Mesothelial cell of epicardium (in vitro differentiated cells): ENCODE results near the gene PLCB4. TPM values are rescaled to one million over a fixed set of nuclear protein-coding genes. Genes with fewer than 3 reads are reported as not detected.

Experiments used
- DNase-seq, 2 experiments: peaks; one replicate each; pipeline ENCODE4 v3.0.0; 2021; ENCODE audit warnings: low spot score in 2 of 2; ENCODE audit not compliant: unreplicated experiment in 2 of 2
- H3K27ac Mint-ChIP-seq: 2 replicates; pipeline ENCODE4 v1.8.0; 2021; ENCODE audit warnings: mixed read lengths
- H3K27me3 Mint-ChIP-seq: 2 replicates; pipeline ENCODE4 v1.8.0; 2021; ENCODE audit warnings: low read depth, mixed read lengths
- H3K36me3 Mint-ChIP-seq: 2 replicates; pipeline ENCODE4 v1.8.0; 2021; ENCODE audit warnings: mixed read lengths
- H3K4me1 Mint-ChIP-seq: 2 replicates; pipeline ENCODE4 v1.8.0; 2021; ENCODE audit warnings: mixed read lengths
- H3K4me3 Mint-ChIP-seq: 2 replicates; pipeline ENCODE4 v1.8.0; 2021; ENCODE audit warnings: mild to moderate bottlenecking, moderate library complexity, mixed read lengths
- H3K9me3 Mint-ChIP-seq: 2 replicates; pipeline ENCODE4 v1.8.0; 2021; ENCODE audit warnings: mixed read lengths
- CTCF ChIP-seq: fragments of 200-600 bp; sonication (generic); IDR thresholded peaks from one replicate; pipeline ENCODE4 v1.5.0; 2021; ENCODE audit warnings: antibody characterized with exemption; ENCODE audit not compliant: unreplicated experiment
- total RNA-seq: library from RNA; stranded (reverse); gene quantifications from 3 replicates; pipeline ENCODE4 v1.2.1, GENCODE V29; 2021

The PLCB4 gene
- total RNA-seq, 1 donor from 2014 or later: 14.0 TPM

DNA sequence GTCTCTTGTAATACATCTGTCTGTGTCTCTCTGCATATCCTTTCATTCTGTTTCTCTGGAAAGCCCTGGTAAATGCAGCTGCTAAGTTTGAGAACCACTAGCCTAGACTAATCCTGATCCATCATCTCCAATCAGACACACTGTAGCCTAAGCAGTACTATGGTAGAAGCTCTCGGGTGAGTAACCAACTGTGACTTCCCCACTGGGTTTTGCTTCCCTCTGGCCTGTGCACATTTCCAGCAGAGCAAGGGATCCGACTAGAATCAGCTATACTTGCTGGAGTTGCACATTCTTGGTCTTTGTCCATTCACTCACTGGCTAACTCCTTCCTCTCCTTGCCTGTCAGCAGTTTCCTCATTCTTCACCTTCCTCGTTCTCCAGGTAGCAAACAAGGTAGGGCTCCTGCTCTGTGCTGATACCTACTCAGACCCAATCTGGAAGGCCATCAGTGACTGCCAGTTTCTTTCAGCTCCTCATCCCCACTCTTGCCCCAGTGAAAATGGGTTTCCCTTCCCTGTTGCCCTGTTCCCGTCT, 184.2 kb downstream of the PLCB4 start:
- Mint-ChIP-seq H3K4me1 (no peaks in the 10 kb centered on the region), H3K9me3 (no peaks in the 10 kb centered on the region), H3K4me3 (no peak overlapping the region), H3K36me3 (no peaks in the 10 kb centered on the region), H3K27ac (no peak overlapping the region), H3K27me3 (no peaks in the 10 kb centered on the region)
- no peak for TF ChIP-seq CTCF
- no peak for DNase-seq

DNA sequence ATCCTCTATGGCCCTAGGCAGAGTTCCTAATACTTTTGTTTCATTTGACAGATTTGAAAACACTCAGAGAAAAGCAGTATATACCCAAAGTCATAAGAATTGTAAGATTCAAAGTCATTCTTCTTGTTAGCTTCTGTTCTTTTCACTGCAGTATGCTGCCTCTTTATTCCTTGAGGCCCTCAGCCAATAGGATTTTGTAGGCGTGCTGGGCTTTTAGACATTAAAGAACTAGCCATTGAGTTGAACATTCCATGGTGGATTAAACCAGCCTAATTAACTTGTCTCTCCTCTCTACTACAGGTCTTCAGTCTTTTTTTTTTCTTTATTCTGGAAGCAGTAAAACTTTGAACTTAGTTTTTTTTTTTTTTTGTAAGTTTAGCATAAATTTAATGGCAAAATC, 186.3 kb downstream of the PLCB4 start:
- H3K9me3 Mint-ChIP-seq: no peaks in the 10 kb centered on the region
- no peak overlapping the region for H3K27ac Mint-ChIP-seq

DNA sequence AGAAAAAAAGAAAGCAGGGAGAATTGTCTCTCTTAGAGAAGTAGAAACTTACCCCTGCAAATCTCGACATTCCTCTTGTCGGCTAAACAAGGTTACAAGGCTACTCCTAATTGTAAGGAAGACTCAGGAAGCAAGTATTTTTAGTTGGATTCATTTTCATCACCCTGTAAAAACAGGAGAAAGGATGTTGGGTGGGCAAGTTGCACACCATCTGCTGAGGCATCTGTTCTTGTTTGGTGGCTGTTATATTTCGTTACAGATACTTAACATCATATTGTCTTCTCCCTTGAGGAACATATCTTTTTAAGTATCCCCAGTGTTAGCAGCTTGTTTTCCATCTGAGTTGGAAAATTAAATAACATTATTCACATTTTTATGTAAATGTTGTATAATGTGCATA, 187.5 kb downstream of the PLCB4 start:
- Mint-ChIP-seq H3K4me1 (no peaks in the 10 kb centered on the region), H3K36me3 (no peaks in the 10 kb centered on the region), H3K27ac (no peak overlapping the region), H3K27me3 (no peaks in the 10 kb centered on the region), H3K9me3 (no peaks in the 10 kb centered on the region), H3K4me3 (no peak overlapping the region)
- no peak for TF ChIP-seq CTCF
- DNase-seq: no peak

More for the DNA sequence above, 186.3 kb downstream of the PLCB4 start:
- Mint-ChIP-seq H3K36me3 (no peaks in the 10 kb centered on the region), H3K27me3 (no peaks in the 10 kb centered on the region), H3K4me1 (no peaks in the 10 kb centered on the region), H3K4me3 (no peak overlapping the region)
- no peak for TF ChIP-seq CTCF
- no peak for DNase-seq

GRCh38 chr20:9258901-9259300, 190.0 kb downstream of the PLCB4 start:
- Mint-ChIP-seq H3K27me3 (no peaks in the 10 kb centered on the region), H3K9me3 (no peaks in the 10 kb centered on the region), H3K27ac (no peak overlapping the region), H3K36me3 (no peaks in the 10 kb centered on the region), H3K4me3 (no peak overlapping the region), H3K4me1 (peaks cover 13% of the 10 kb centered on the region)
- no peak for TF ChIP-seq CTCF
- no peak for DNase-seq

DNA sequence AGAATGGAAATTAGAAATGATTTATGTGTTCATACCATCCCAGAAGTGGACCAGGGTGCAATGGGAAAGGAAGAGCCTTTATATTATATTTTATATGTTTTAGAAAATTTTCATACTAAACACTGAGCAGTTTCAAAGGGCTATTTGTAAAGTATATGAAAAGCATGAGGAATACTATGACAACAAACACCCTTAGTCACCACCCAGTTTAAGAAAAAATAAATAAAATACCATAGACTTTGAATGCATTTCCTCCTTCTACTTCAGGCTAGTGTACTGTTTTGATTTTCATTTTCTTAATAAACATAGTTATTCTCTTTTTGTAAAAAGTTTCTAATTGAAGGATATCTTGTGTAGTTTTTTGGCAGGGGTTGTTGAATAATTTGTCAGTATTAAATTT, 191.1 kb downstream of the PLCB4 start:
- no peaks in the 10 kb centered on the region for H3K9me3 Mint-ChIP-seq
- DNase-seq: no peak
- no peaks in the 10 kb centered on the region for H3K27me3 Mint-ChIP-seq
- H3K4me3 Mint-ChIP-seq: no peak overlapping the region
- H3K36me3 Mint-ChIP-seq: no peaks in the 10 kb centered on the region
- no peak for TF ChIP-seq CTCF
- H3K27ac Mint-ChIP-seq: no peak overlapping the region
- H3K4me1 Mint-ChIP-seq: peaks cover 13% of the 10 kb centered on the region

DNA sequence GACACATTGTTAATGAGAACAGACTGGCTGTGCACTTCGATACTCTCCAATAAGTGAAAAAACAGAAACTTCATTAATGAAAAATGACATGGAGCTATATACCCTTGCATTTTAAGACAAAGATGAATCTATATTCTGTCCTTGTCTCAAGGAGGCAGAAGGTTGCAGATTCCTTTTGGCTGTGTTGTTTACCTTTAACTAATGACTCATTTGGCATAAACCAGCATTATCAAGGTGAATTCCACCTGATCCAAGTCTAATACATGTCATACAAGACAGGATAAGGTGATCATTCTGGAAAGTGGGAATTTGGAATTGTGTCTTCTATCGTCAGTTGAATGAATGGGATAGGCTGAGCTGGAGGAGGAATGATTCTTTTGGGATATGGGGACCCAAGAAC, 192.9 kb downstream of the PLCB4 start:
- H3K4me1 Mint-ChIP-seq: peaks cover 13% of the 10 kb centered on the region
- no peaks in the 10 kb centered on the region for H3K36me3 Mint-ChIP-seq
- H3K27ac Mint-ChIP-seq: no peak overlapping the region
- H3K4me3 Mint-ChIP-seq: no peak overlapping the region
- H3K9me3 Mint-ChIP-seq: no peaks in the 10 kb centered on the region
- no peaks in the 10 kb centered on the region for H3K27me3 Mint-ChIP-seq
- TF ChIP-seq CTCF: no peak
- no peak for DNase-seq
